Stimulated activated CD4-positive, alpha-beta T cell treated with anti-CD3 and anti-CD28 coated beads, Interleukin-1b, Interleukin-23, amount 100 ng/mL, for 24 hours (primary cell): ENCODE data around the gene CLEC16A.
"Not testable (repeated sequence)": the region's sequence is repeated elsewhere in the genome, so short reads cannot be mapped to it uniquely, and the experiment has no call there.

ENCODE experiments used
- DNase-seq, 4 experiments: peaks; one replicate each; pipeline ENCODE4 v3.0.0-alpha.2; 2020; ENCODE audit warnings: low read depth in 4 of 4, low spot score in 1 of 4

CLEC16A gene

DNA sequence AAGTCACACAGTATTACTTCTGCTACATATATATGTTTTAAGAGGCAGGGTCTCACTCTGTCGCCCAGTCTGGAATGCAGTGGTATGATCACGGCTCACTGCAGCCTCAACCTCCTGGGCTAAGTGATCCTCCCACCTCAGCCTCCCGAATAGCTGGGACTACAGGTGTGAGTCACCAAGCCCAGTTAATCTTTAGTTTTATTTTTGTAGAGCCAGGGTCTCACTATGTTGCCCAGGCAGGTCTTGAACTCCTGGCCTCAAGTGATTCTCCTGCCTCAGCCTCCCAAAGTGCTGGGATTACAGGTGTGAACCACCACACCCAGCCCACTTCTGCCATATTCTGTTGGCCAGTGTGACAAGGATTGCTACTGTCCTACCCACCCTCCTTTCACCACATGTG lies 19.1 kb upstream of the CLEC16A start:
- DNase-seq = not testable (repeated sequence)

DNA sequence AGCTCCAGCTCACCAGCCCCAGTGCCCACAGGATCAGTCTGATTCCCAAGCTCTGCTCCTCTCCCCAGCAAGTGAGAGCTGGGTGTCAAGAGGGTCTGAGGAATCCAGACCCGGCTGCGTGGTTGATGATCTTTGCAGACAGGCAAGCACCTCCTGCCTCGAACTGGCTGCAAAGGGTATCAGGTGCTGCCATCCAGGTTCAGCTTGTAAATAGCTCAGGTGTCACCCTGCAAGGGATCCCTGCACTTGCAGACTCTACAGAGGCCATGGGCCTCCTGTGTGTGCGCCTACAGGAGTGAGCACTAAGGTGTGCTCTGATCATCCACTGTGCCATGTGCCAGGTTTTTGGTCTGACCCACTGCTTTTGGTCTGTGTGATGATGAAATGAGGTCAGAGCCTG lies 18.3 kb upstream of the CLEC16A start:
- no peak for DNase-seq

DNA sequence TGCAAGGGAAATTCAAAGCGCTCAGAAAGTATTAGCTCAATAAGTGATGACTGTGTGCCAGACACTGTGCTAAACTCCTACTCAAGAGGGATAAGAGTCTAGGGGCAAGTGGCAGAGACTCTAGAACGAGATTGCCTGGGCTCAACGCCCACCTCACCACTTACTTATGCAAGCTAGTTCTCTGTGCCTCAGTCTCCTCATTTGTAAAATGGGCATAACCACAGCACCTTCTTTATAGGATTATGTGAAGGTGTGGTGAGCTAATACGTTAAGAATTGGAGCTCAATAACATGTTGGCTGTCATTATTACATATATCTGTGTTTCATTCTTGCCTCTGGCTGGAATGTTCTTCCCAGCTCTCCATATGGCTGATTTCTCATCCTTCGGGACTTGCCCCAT lies 17.5 kb upstream of the CLEC16A start:
- DNase-seq = no peak

DNA sequence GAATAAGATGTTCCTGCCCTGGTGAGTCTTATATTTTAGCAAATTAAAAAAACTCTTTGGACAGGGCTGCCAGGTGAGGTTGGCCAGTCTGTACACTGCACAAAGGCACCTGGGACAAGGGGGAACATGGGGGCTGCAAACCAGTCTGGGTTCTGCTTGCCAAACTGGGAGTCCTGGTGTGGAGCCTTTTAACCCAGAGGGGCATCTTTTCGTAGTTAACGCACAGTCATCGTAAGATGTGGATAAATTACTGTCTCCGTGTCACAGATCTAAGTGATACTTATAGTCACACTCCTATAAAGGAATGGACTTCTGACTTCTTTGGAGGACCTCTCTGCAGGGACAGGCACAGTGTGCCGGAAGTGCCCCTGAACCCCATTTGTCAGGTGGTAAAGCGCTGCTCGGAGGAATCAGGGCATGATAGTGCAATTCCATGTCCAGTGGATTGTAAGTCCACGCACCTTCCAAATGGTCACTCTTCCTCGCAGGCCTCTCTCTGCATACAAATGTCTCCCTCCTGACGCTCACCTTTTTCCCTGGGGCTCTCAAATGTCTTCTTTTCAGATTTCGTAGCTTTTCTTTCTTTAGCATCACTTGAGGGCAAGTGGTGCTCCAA lies 16.8 kb upstream of the CLEC16A start:
- DNase-seq = no peak

DNA sequence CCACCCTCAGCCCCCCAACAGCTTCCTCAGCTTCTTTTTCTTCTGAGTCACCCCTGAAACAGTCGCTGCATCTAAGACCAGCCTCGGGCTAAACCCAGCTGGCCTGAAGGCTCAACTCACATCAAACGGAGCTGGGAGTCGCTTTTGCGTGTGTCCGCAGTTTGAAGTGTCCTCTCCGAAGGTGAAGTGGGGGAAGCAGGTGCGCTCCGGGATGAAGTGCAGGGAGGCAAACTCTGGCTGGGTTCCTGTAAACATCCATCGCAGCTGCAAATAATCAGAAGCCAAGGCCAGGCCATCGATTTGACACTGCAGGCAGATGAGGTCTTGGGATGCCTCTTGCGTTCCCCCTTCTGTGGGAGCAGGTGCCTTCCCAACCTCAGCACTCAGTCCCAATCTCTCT lies 15.3 kb upstream of the CLEC16A start:
- not testable (repeated sequence) for DNase-seq

DNA sequence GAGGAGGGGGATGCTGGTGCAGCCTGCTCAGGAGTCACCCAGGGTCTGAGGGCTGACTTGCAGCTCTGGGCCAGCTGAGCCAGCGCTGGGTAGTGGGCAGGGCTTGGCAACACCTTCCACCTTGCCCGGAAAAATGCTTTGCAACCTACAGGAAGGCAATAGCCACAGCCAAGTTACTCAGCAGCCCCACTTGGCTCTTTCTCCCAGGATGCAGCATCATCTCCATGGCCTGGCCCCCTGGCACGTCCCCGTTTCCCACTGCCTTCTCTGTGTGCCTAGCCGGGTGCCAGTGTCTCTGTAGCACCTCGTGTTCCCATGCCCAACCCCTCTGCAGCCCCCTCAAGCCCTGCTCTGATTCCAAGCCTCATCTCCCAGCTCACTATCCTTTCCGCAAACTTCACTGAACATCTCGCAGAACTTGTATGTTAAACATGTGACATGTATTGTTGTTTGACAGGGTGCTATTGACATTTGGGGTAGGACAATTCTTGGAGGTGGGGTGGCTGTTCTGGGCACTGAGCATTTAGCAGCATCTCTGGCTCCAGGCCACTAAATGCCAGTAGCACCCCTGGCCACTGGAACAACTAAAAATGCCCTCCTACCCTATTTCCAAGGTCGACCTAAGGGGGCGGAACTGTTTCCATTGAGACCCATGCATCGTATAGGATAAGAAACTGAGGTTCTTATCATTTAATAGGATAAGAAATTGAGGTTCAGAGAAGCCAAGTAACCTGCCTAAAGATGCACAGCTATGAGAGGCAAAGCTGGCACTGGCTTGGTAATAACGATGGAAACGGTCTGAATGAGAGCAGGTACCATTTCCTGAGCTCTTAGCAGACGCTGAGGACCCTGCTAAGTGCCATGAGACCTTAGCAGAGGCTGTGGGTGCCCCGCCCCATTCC lies 14.3 kb upstream of the CLEC16A start:
- no peak for DNase-seq

DNA sequence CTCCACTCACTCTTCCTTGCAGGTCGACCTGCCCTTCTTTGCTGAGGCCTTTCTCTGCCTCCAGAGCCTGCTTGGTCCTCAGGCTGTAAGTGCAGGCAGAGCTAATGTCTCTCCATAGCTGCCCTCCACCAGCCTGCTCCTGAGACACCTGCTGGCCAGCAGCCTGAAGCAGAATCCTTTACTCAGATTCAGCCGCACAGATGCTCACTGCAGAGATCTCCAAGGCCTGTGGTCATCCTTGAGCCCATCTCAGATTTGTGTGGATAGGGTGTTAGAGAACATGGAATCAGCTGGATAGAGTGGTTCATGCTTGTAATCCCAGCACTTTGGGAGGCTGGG lies 13.6 kb upstream of the CLEC16A start:
- DNase-seq = no peak

DNA sequence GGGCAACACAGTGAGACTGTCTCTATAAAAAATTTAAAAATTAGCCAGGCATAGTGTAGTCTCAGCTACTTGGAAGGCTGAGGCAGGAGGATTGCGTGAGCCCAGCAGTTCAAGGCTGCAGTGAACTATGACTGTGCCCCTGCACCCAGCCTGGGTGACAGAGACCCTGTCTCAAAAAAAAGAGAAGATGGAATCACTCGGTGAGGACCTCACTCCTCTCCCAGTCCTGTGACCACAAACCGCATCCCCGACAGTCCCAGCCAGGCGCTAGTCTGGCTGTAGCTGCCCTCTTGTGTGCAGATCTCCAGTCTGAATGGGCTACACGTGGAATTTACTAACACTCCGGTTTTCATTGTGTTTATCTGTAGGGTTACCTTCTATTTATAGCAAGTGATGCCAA lies 13.2 kb upstream of the CLEC16A start:
- no peak for DNase-seq

DNA sequence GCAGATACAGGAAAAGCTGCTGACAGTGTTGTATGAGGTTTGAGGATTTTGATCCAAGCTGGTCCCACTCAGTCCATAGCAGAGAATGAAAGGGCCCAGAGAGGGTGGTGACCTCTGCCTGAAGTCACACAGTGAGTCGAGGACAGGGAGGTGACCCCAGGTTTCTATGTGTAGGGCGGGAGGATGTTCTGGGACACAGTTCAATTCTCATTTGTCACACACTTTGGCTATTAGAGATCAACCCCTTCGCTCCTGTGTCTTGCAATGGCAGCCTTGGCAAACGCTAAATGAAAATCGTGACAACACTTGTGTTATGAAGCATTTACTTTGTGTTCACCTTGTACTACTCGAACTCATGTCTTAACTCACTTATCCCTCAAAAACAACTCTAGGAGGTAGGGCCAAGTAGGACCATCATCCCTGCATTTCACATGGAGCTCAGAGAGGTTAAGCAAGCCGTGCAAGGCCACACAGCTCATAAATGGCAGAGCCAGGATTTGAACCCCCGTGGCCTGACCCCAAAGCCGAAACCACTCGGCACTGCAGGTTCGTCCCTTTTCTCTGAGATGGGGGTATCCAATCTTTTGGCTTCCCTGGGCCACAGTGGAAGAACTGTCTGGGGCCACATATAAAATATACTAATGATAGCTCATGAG lies 12.3 kb upstream of the CLEC16A start:
- no peak for DNase-seq

DNA sequence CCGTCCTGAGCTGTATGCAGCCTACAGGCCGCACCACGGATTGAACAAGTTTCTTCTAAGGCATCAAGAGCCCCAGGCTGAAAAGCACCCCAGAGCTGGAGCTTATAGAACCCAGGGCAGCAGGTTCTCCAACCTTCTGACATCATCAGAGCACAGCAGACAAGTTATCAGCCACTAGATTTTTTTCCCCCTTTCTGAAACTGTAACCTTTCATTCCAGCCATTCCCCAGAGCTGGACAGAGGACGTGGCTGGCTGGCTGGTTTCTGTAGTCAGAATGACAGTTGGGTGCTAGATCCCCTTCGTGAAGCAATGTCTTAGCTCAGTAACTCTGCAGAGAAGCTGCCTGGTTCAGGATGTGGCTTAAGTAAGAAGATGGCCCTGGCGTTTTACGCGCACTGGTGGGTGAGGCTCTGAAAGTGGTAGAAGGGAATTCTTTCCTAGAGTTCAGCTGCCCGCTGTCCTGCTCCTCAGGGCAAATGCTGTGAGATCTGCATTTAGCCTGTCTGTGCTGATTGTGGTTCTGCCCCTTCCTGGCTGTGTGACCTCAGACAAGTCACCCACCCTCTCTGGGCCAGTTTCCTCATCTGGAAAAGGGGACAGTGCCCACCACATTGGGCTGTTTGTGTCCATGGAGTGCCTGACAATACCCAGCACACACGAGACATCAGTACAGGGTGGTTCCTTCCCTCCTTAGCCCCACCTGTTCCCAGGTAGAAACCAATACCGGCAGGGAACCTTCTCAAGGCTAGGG lies 11.2 kb upstream of the CLEC16A start:
- DNase-seq = no peak

DNA sequence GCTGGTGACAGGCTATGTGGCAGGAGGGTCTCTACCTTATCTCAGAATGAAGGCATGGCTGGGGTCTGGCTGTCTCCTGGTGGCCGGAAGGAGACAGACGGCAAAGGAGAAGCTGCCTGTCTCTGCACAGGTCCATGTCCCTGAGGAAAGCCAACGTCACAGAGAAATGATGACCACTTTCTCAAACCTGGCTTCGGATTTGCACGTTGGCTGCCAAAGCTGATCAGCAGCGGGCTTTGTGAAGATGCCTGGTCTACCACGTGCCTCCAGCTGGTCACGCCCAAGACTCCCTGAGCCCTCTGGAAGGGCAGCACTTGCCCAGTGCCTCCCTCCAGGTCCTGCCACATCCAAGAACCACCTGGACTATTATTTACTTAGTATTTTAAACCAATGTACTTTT lies 10.5 kb upstream of the CLEC16A start:
- DNase-seq = no peak

DNA sequence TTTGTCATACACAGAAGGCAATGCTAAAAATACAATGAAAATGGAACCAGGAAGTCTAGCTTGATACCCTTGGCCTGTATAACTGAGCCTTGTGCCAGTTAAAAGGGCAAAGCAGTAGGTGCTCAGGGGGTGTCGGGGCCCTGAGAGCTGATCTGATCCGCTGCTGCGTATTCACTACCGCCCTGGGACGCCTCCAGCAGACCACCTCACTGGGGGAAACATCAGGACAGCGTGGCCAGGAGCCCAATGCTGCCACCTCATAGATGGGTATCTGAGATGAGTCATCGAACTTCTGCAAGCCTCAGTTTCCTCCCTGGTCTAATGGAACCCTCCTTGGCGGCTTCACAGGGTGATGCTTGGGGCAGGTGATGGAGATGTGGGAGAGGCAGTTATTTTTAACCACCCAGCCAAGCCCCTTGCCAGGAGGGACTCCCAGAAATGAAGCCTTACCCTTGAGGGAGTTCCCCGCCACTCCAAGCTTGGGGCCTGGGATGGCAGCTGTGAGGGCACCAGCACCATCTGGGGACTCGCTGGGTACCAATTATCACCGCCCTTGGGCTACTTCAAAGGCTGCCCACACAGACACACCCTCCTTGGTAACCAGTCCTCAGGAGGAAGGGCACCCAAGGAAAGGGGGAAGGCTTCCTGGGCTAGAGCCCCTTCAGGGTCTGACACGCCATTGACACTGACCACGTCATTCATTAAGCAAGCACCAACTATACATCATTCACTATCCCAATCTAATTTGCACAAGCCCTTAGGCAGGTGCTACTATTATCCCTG lies 9.8 kb upstream of the CLEC16A start:
- no peak for DNase-seq

DNA sequence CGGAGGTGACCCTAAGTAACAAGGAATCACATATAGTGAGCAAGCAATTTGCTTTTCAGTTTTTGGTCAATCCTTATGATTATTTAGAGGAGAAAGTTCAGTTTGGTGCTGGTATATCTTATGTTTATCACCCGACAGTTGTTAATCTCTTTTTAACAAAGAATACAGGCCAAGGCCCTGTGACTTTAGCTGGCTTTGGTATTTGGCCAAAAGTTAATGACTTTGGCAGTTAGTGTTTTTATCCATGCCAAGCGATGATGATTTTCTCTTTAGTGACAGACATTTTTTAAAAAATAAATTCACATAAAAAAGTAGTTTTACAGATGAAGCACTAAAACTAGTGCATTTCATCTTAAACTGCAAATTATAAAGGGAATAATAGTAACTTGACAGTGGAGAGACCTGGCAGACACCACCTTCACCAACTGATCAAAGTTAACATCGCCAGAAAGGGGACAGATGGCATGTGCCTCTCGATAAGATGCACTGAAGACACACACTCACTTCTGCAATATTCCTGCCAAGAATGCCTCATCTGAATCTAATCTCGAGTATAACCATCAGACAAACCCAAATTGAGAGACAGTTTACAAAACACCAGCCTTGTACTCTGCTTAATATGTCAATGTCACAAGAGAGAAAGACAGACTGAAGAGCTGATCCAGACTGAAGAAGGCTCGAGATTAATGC lies 9.0 kb upstream of the CLEC16A start:
- DNase-seq = no peak

DNA sequence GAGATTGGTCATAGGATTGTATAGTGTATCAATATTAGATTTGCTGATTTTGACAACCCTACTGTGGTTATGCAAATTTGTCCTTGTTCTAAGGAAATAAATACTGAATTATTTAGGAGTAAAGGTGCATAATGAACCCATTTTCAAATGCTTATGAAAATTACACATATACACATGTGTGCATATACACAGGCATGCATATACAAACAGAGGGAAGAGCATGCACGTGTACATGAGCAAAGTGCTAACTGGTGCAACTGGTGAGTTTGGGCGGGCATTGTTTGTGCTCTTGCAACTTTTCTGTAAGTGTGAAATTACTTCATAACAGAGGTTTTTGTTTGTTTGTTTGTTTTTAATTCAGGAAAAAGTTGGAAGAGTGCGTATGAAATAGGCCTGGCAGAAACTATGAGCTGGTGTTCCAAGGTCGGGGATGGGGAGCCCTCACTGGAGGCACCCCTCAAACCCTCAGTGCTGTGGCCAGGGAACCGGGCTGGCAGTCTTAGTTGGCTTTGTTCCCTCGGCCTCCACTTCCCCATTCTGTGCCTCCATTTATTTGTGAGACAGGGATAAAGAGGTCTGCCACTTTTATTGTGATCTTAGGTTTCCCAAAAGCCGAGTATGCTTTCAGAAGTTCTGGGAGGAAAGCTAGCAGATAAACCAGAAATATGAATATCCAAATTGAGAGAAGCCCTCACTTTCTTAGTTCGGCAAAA lies 7.9 kb upstream of the CLEC16A start:
- DNase-seq = no peak

DNA sequence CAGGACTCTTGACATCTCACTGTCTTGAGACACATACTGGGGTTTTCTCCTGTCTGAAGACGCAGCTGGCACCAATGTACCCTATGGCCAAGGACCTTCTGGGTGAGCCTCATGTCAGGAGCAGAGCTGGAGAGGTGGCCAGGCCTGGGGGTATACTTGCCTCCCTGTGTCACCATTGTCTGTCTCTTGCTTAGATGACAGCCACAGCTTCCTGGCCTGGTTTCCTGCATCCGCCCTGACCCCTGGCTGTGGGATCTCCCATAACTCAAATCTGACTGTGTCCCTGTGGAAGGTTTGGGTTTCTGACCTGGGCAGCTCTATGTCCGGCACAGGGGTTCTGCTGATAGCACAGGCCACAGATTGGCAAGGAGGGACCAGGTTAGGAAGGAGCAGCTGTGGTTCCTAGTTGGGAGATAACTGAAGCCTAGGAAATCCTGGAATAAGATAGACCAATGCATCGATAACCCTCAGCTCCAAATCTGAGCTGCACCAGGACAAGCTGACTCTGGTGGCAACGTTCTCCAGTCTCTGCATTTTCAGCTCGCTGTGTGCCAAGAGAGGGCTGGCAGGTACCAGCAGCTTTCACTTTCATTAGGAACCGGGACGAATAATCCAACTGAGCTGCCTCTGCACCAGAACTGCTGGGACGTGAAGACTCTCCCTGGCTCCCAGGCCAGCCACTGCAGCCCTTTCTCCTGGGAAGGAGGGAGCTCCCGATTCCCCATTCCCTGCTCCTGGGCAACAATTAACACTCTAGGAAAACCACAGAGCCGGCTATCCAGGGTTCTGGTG lies 7.1 kb upstream of the CLEC16A start:
- DNase-seq = no peak

DNA sequence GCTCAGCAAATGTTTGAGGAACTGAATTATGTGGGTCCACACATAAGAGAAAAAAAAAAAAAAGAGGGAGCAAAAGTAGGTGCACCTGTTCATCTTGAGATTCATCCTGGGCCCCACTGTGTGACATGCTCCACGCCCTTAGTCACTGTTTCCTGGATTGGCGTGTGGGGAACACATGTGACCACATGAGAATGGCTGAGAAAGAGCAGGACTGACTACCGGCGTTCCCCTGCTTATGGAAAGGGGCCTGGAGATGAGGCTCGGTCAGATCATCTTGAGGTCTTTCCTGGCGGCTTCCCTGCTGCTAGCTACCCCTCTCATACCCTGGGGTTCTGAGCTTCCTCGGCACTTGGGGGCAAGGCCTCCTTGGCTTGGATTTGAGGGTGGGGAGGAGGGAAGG lies 6.0 kb upstream of the CLEC16A start:
- no peak for DNase-seq

DNA sequence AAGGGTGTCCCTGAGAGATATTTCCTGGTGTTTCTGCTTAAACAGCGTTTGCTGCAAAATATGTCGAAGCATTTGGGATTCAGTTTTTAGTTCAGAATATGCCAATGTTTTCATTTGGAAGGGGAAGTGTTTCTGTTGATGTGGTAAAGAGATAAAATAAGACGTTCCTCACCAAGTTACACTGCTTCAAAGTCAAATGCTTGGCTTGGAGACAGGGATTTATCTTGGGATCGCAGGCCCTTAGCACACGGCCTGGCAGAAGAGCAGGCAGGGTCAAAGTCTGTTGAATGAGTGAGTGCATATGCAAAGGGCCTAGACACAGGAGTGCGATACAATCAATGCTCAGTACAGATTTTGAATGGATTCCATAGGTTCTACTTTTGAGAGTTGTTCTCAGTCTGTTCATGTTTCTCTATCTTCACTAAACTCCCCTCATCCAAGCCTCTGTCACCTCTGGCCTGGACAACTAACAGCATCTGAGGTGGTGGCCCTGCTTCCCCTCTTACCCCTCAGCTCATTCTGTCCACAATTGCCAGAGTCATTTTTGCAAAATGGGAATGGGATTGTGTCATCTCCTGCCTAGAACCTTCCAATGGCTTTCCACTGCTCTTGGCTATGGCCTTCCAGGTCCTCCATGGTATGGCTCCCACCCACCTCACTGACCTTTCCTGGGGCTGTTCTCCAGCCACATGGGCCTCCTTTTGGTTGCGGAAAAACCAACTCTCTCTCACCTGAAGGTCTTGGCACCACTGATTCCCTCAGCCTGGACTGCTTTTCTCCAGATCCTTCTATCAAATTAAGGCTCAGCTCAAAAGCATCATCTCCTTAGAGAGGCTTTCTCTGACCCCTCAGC lies 5.3 kb upstream of the CLEC16A start:
- DNase-seq = no peak

DNA sequence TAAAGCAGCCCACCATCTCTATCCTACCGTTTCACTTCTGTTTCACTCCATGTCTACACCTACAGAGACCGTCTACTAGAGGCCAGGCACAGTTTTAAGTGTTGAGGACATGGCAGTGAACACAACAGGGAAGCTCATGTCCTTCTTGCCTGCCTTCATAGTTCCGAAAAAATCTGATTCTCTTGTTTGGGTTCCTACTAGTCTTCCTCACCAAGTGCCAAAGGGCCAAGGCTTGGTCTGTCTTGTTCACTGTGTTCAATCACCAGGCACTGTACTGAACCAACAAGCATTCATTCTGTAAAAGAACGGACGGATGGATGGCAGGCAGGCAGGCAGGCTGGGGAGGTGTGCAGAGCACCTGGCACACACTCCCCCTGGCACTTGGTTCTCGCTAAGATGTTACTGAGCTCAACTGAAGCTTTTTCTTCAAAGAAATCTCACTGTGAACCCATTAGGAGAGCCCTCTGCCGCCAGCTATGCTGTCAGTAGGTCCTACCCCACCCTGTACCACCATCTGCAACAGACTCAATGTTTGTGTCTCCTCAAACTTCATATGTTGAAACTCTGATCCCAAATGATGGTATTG lies 4.6 kb upstream of the CLEC16A start:
- DNase-seq = no peak
